Testis (tissue), 2 donors: ENCODE data around the gene CCDC188.

Experiments
- POLR2A ChIP-seq: fragments of 450-650 bp; IDR thresholded peaks from one replicate; pipeline ENCODE4 v1.6.1; 2017; ENCODE audit warnings: antibody characterized with exemption, mild to moderate bottlenecking, moderate library complexity
- TF ChIP-seq, protein P1 (sequence below), 3 experiments: fragments of 450-650 bp in 2 of 3; fragments of 200-600 bp in 1 of 3; sonication (generic) in 1 of 3; IDR thresholded peaks; one replicate each; pipeline ENCODE4 v1.5.1; 2016 to 2019; ENCODE audit warnings: antibody characterized with exemption in 3 of 3, mild to moderate bottlenecking in 2 of 3, moderate library complexity in 1 of 3

DNA sequence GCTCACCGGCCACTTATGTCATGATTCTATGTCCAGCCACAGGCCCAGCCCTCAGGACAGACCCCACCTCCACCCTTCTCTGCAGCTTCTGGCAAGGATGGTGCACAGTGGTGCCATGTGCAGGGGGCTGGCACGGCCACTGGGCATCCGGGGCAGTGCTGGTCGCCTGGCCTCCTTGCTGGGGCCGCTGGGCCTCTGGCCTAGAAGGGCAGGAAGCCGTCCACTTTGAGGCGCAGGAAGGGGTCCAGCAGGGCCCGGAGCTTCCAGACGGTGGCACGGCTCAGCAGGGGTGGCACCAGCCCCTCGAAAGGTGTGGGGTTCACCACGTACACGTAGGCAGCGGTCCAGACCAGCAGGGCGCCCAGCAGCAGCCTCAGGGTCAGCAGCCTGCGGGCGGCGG lies 2.4 kb downstream of the CCDC188 start:
- TF ChIP-seq, protein P1, sequence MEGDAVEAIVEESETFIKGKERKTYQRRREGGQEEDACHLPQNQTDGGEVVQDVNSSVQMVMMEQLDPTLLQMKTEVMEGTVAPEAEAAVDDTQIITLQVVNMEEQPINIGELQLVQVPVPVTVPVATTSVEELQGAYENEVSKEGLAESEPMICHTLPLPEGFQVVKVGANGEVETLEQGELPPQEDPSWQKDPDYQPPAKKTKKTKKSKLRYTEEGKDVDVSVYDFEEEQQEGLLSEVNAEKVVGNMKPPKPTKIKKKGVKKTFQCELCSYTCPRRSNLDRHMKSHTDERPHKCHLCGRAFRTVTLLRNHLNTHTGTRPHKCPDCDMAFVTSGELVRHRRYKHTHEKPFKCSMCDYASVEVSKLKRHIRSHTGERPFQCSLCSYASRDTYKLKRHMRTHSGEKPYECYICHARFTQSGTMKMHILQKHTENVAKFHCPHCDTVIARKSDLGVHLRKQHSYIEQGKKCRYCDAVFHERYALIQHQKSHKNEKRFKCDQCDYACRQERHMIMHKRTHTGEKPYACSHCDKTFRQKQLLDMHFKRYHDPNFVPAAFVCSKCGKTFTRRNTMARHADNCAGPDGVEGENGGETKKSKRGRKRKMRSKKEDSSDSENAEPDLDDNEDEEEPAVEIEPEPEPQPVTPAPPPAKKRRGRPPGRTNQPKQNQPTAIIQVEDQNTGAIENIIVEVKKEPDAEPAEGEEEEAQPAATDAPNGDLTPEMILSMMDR (IDR thresholded peaks at IDR 0.05), result no peak
- TF ChIP-seq POLR2A, result no peak
